H1 (cell line): ENCODE data around the gene DBX1.

ENCODE experiments used
- GTF2F1 ChIP-seq: IDR thresholded peaks from 2 replicates; pipeline ENCODE4 v1.6.1; 2012; ENCODE audit warnings: low read depth, low read length, improper control_type of control experiment, borderline replicate concordance
- HDAC6 ChIP-seq: IDR thresholded peaks from one replicate; pipeline ENCODE4 v1.7.1; 2012; ENCODE audit warnings: low read depth, mild to moderate bottlenecking, inconsistent platforms, low read length, moderate library complexity
- POLR2A ChIP-seq, 2 experiments: IDR thresholded peaks; 1 replicate in 1 of 2; 2 replicates in 1 of 2; pipeline ENCODE4 v1.6.1; 2011; ENCODE audit warnings: low read depth in 2 of 2, low read length in 2 of 2, mild to moderate bottlenecking in 2 of 2; ENCODE audit errors: control extremely low read depth in 1 of 2
- POLR2AphosphoS5 ChIP-seq: IDR thresholded peaks from 2 replicates; pipeline ENCODE4 v1.6.1; 2011; ENCODE audit warnings: low read depth, low read length
- RBBP5 ChIP-seq: IDR thresholded peaks from 2 replicates; pipeline ENCODE4 v1.7.1; 2012; ENCODE audit warnings: low read depth, mild to moderate bottlenecking, inconsistent platforms, low read length, moderate library complexity, borderline replicate concordance
- RXRA ChIP-seq: IDR thresholded peaks from 2 replicates; pipeline ENCODE4 v1.6.1; 2011; ENCODE audit warnings: low read depth, mild to moderate bottlenecking, low read length, moderate library complexity; ENCODE audit not compliant: insufficient read depth
- USF2 ChIP-seq: IDR thresholded peaks from 2 replicates; pipeline ENCODE4 v1.6.1; 2011; ENCODE audit warnings: low read length, improper control_type of control experiment
- TF ChIP-seq, protein P1 (sequence below): IDR thresholded peaks from 2 replicates; pipeline ENCODE4 v1.6.1; 2011; ENCODE audit warnings: low read depth, mild to moderate bottlenecking, low read length; ENCODE audit not compliant: insufficient read depth
- TF ChIP-seq, protein P2 (sequence below): IDR thresholded peaks from 2 replicates; pipeline ENCODE4 v1.6.1; 2012; ENCODE audit warnings: inconsistent platforms
- TF ChIP-seq, protein P3 (sequence below), 3 experiments: IDR thresholded peaks; 1 replicate in 2 of 3; 2 replicates in 1 of 3; pipeline versions ENCODE4 v1.5.1 to v1.6.1; 2011; ENCODE audit warnings: low read length in 3 of 3, mild to moderate bottlenecking in 3 of 3, inconsistent platforms in 2 of 3, low read depth in 1 of 3, moderate library complexity in 1 of 3; ENCODE audit not compliant: insufficient read depth in 1 of 3; ENCODE audit errors: control extremely low read depth in 1 of 3
- TF ChIP-seq, protein P4 (sequence below): IDR thresholded peaks from 2 replicates; pipeline ENCODE4 v1.6.1; 2012; ENCODE audit warnings: low read length, inconsistent platforms

DNA sequence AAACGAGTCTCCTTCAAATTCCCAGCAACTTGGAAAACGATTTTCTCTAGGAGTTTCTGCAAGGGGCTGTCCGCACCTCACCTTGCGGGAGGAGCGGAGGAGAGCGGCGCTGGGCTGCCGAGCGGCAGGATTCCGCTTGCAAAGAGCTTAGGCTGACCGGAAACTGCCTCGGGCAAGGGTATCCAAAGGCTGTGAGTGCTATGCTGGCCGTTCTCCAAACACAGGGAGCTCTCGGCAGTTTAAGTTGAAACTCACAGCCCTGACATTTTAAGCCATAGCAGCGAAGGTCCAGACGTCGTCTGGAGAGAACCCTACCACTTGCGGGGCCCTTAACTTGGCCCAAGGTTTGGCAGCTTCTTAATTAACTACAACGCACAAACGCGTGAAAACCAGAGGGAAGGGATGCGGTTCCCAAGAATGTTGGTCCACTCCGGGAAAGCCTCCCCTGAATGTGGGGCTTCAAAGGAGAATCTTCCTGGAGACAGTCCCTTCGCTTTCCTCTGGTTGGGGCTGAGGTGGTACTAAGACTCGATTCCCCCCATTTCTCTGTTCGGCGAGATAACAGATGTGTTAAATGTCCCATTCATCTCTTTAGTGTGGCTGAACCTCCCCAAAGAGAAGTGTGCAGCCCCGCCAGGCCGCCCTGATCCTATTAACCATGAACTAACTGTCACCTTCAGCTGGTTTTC is 1.1 kb upstream of the DBX1 start:
- TF ChIP-seq POLR2AphosphoS5 (no peak), RXRA (no peak), USF2 (no peak), POLR2A (IDR thresholded peaks at IDR 0.05; ENCODE audit: control extremely low read depth in 1 of 2, low read depth in 2 of 2, low read length in 2 of 2) (no peak), HDAC6 (no peak), RBBP5 (no peak), GTF2F1 (no peak)
- TF ChIP-seq, protein P1, sequence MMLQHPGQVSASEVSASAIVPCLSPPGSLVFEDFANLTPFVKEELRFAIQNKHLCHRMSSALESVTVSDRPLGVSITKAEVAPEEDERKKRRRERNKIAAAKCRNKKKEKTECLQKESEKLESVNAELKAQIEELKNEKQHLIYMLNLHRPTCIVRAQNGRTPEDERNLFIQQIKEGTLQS: no peak
- TF ChIP-seq, protein P2, sequence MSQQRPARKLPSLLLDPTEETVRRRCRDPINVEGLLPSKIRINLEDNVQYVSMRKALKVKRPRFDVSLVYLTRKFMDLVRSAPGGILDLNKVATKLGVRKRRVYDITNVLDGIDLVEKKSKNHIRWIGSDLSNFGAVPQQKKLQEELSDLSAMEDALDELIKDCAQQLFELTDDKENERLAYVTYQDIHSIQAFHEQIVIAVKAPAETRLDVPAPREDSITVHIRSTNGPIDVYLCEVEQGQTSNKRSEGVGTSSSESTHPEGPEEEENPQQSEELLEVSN: no peak
- TF ChIP-seq, protein P3, sequence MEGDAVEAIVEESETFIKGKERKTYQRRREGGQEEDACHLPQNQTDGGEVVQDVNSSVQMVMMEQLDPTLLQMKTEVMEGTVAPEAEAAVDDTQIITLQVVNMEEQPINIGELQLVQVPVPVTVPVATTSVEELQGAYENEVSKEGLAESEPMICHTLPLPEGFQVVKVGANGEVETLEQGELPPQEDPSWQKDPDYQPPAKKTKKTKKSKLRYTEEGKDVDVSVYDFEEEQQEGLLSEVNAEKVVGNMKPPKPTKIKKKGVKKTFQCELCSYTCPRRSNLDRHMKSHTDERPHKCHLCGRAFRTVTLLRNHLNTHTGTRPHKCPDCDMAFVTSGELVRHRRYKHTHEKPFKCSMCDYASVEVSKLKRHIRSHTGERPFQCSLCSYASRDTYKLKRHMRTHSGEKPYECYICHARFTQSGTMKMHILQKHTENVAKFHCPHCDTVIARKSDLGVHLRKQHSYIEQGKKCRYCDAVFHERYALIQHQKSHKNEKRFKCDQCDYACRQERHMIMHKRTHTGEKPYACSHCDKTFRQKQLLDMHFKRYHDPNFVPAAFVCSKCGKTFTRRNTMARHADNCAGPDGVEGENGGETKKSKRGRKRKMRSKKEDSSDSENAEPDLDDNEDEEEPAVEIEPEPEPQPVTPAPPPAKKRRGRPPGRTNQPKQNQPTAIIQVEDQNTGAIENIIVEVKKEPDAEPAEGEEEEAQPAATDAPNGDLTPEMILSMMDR (IDR thresholded peaks at IDR 0.05; ENCODE audit: control extremely low read depth in 1 of 3, insufficient read depth in 1 of 3, low read depth in 1 of 3, low read length in 3 of 3): no peak
- TF ChIP-seq, protein P4, sequence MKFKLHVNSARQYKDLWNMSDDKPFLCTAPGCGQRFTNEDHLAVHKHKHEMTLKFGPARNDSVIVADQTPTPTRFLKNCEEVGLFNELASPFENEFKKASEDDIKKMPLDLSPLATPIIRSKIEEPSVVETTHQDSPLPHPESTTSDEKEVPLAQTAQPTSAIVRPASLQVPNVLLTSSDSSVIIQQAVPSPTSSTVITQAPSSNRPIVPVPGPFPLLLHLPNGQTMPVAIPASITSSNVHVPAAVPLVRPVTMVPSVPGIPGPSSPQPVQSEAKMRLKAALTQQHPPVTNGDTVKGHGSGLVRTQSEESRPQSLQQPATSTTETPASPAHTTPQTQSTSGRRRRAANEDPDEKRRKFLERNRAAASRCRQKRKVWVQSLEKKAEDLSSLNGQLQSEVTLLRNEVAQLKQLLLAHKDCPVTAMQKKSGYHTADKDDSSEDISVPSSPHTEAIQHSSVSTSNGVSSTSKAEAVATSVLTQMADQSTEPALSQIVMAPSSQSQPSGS: no peak
